ENCODE data around the gene SLC7A6OS. TPM values are rescaled to one million over a fixed set of nuclear protein-coding genes. Genes with fewer than 3 reads are reported as not detected.

SLC7A6OS gene
- total and polyA plus RNA-seq, 2 experiments from 2014 or later = 8.8 to 18.9 TPM

DNA sequence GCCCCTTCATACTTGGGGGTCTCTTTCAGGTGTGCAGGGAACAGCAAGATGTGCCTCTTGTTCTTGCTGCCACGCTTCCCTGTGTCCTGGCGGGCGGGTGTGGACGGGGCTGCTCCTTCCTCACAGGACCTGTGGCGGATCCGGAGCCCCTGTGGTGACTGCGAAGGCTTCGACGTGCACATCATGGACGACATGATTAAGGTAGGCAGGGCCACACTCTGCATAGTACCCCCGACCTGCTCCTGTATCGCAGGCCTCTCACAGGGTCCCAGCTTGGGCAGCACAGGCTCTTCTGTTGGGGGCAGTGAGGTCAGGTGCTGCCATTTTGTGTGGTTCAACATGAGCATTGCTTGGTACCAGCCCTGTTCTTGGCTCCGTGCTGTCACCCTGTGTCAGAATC lies 42.6 kb upstream of the SLC7A6OS start:
- WGBS (ENCODE audit: low lambda C conversion rate, missing lambda C conversion rate) = 96% methylated on average over 13 of the region's 13 CpGs
- H3K4me1 ChIP-seq (ENCODE audit: insufficient read depth) = peaks cover 9% of the 10 kb centered on the region
- no peak overlapping the region for H3K27ac ChIP-seq
- TF ChIP-seq EZH2phosphoT487 (IDR thresholded peaks at IDR 0.05; ENCODE audit: low read depth, severe bottlenecking, unreplicated experiment) (no peak), EZH2 (IDR thresholded peaks at IDR 0.05; ENCODE audit: borderline replicate concordance) (no peak)
- TF ChIP-seq, protein P1, sequence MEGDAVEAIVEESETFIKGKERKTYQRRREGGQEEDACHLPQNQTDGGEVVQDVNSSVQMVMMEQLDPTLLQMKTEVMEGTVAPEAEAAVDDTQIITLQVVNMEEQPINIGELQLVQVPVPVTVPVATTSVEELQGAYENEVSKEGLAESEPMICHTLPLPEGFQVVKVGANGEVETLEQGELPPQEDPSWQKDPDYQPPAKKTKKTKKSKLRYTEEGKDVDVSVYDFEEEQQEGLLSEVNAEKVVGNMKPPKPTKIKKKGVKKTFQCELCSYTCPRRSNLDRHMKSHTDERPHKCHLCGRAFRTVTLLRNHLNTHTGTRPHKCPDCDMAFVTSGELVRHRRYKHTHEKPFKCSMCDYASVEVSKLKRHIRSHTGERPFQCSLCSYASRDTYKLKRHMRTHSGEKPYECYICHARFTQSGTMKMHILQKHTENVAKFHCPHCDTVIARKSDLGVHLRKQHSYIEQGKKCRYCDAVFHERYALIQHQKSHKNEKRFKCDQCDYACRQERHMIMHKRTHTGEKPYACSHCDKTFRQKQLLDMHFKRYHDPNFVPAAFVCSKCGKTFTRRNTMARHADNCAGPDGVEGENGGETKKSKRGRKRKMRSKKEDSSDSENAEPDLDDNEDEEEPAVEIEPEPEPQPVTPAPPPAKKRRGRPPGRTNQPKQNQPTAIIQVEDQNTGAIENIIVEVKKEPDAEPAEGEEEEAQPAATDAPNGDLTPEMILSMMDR (IDR thresholded peaks at IDR 0.05; ENCODE audit: poor library complexity) = no peak
- H4K20me1 ChIP-seq (ENCODE audit: insufficient read depth, poor library complexity, severe bottlenecking) = no peaks in the 10 kb centered on the region
- no peak overlapping the region for H2AFZ ChIP-seq
- peaks cover 3% of the 10 kb centered on the region for H3K79me2 ChIP-seq
- H3K4me2 ChIP-seq = no peak overlapping the region
- no peaks in the 10 kb centered on the region for H3K9me3 ChIP-seq (ENCODE audit: low read depth)
- DNase-seq (ENCODE audit: low spot score) = no peak
- H3K27me3 ChIP-seq = no peaks in the 10 kb centered on the region
- no peaks in the 10 kb centered on the region for H3K9me2 ChIP-seq (replicated peaks; ENCODE audit: insufficient read depth)
- no peaks in the 10 kb centered on the region for H3K36me3 ChIP-seq (replicated peaks; ENCODE audit: insufficient read depth, low read depth)
- no peak overlapping the region for H3K4me3 ChIP-seq

DNA sequence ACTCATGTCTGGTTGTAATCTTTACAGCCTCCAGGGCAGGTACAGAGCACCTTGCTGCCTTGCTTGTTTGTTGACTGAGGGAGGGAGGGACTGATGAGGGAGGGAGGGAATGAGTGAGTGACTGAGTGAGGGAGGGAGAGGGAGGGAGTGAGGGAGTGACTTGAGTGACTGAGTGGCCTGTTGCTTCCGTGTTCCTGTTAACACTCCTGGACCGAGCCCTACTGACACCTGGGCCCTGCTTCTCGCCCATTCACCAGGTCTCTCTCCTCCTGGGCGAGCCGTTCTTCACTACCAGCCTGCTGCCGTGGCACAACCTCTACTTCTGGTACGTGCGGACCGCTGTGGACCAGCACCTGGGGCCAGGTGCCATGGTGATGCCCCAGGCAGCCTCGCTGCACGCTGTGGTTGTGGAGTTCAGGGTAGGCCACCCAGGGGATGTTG lies 41.3 kb upstream of the SLC7A6OS start:
- TF ChIP-seq EZH2phosphoT487 (IDR thresholded peaks at IDR 0.05; ENCODE audit: low read depth, severe bottlenecking, unreplicated experiment) (no peak), EZH2 (IDR thresholded peaks at IDR 0.05; ENCODE audit: borderline replicate concordance) (no peak)
- TF ChIP-seq, protein P1 (IDR thresholded peaks at IDR 0.05; ENCODE audit: poor library complexity) = no peak
- H3K4me1 ChIP-seq (ENCODE audit: insufficient read depth) = peaks cover 9% of the 10 kb centered on the region
- H3K79me2 ChIP-seq = peaks cover 3% of the 10 kb centered on the region
- peak; percentile 85 for DNase-seq (ENCODE audit: low spot score)
- H2AFZ ChIP-seq = no peak overlapping the region
- no peaks in the 10 kb centered on the region for H3K27me3 ChIP-seq
- H3K36me3 ChIP-seq (replicated peaks; ENCODE audit: insufficient read depth, low read depth) = no peaks in the 10 kb centered on the region
- no peaks in the 10 kb centered on the region for H3K9me3 ChIP-seq (ENCODE audit: low read depth)
- no peaks in the 10 kb centered on the region for H3K9me2 ChIP-seq (replicated peaks; ENCODE audit: insufficient read depth)
- no peaks in the 10 kb centered on the region for H4K20me1 ChIP-seq (ENCODE audit: insufficient read depth, poor library complexity, severe bottlenecking)
- H3K4me2 ChIP-seq = peak overlapping the region; percentile 56
- H3K27ac ChIP-seq = peak overlapping the region; percentile 83
- 83% methylated on average over 11 of the region's 11 CpGs for WGBS (ENCODE audit: low lambda C conversion rate, missing lambda C conversion rate)
- H3K4me3 ChIP-seq = no peak overlapping the region

- TF ChIP-seq, protein P1 (IDR thresholded peaks at IDR 0.05; ENCODE audit: poor library complexity) = no peak
- TF ChIP-seq EZH2 (IDR thresholded peaks at IDR 0.05; ENCODE audit: borderline replicate concordance) = no peak
- no peak for TF ChIP-seq EZH2phosphoT487 (IDR thresholded peaks at IDR 0.05; ENCODE audit: low read depth, severe bottlenecking, unreplicated experiment)
- no peaks in the 10 kb centered on the region for H3K36me3 ChIP-seq (replicated peaks; ENCODE audit: insufficient read depth, low read depth)
- peaks cover 3% of the 10 kb centered on the region for H3K79me2 ChIP-seq
- DNase-seq (ENCODE audit: low spot score) = no peak
- H3K4me3 ChIP-seq = no peak overlapping the region
- H4K20me1 ChIP-seq (ENCODE audit: insufficient read depth, poor library complexity, severe bottlenecking) = no peaks in the 10 kb centered on the region
- no peak overlapping the region for H2AFZ ChIP-seq
- no peaks in the 10 kb centered on the region for H3K27me3 ChIP-seq
- no peaks in the 10 kb centered on the region for H3K9me3 ChIP-seq (ENCODE audit: low read depth)
- H3K27ac ChIP-seq = peak overlapping the region; percentile 57
- WGBS (ENCODE audit: low lambda C conversion rate, missing lambda C conversion rate) = 65% methylated on average over 11 of the region's 11 CpGs
- H3K4me2 ChIP-seq = peak overlapping the region; percentile 45
- H3K4me1 ChIP-seq (ENCODE audit: insufficient read depth) = peaks cover 9% of the 10 kb centered on the region
- no peaks in the 10 kb centered on the region for H3K9me2 ChIP-seq (replicated peaks; ENCODE audit: insufficient read depth)
Observed at GRCh38 chr16:68351463-68351862, 40.7 kb upstream of the SLC7A6OS start.
